WTC11 (cell line): ENCODE measurements around the gene NCKAP5L. TPM values are rescaled to one million over a fixed set of nuclear protein-coding genes. Genes with fewer than 3 reads are reported as not detected.

Experiments used
- ATAC-seq: fragments of 200-7000 bp; cut with Tn5 transposase; 2 replicates; pipeline ENCODE4 v1.10.0; 2021; ENCODE audit warnings: mild to moderate bottlenecking, moderate library complexity
- CTCF ChIA-PET: fragments of 300-600 bp; sonication (Branson Sonifier 250); formaldehyde crosslinking; loops from one replicate; lab custom pipeline; 2021; ENCODE audit warnings: antibody characterized with exemption; lab: Charles Lee
- POLR2A ChIA-PET: fragments of 350-600 bp; sonication (Branson Sonifier 250); formaldehyde crosslinking; loops from one replicate; lab custom pipeline; 2021; ENCODE audit warnings: antibody characterized with exemption; lab: Charles Lee
- DNase-seq: peaks from one replicate; pipeline ENCODE4 v3.0.0; 2021; ENCODE audit warnings: low spot score
- H3K27ac Mint-ChIP-seq: 2 replicates; pipeline ENCODE4 v1.8.0; 2021; ENCODE audit warnings: mixed read lengths
- H3K27me3 Mint-ChIP-seq: 2 replicates; pipeline ENCODE4 v1.8.0; 2021; ENCODE audit warnings: low read depth, mild to moderate bottlenecking, moderate library complexity, mixed read lengths
- H3K36me3 Mint-ChIP-seq: 2 replicates; pipeline ENCODE4 v1.8.0; 2021; ENCODE audit warnings: mixed read lengths
- H3K4me1 Mint-ChIP-seq: 2 replicates; pipeline ENCODE4 v1.8.0; 2022; ENCODE audit warnings: mixed read lengths
- H3K4me3 Mint-ChIP-seq: 2 replicates; pipeline ENCODE4 v1.8.0; 2021; ENCODE audit warnings: mild to moderate bottlenecking, moderate library complexity, mixed read lengths
- H3K9me3 Mint-ChIP-seq: 2 replicates; pipeline ENCODE4 v1.8.0; 2021; ENCODE audit warnings: mixed read lengths
- IRF2 ChIP-seq: sonication (generic); formaldehyde crosslinking; IDR thresholded peaks from 2 replicates; pipeline ENCODE4 v1.8.0; 2022; ENCODE audit warnings: low read depth, missing genetic modification reagents, borderline replicate concordance
- MYBL2 ChIP-seq: sonication (generic); formaldehyde crosslinking; IDR thresholded peaks from 2 replicates; pipeline ENCODE4 v1.8.1; 2023; ENCODE audit warnings: mild to moderate bottlenecking, moderate library complexity, missing genetic modification reagents
- NR3C1 ChIP-seq: sonication (generic); formaldehyde crosslinking; conservative IDR thresholded peaks from 2 replicates; pipeline ENCODE4 v1.8.1; 2023; ENCODE audit warnings: low read depth, mild to moderate bottlenecking, missing genetic modification reagents
- SMAD4 ChIP-seq: sonication (generic); formaldehyde crosslinking; IDR thresholded peaks from 2 replicates; pipeline ENCODE4 v1.8.0; 2022; ENCODE audit warnings: mild to moderate bottlenecking, missing genetic modification reagents
- TEAD4 ChIP-seq: sonication (generic); formaldehyde crosslinking; IDR thresholded peaks from 2 replicates; pipeline ENCODE4 v1.8.0; 2022; ENCODE audit warnings: mild to moderate bottlenecking, missing genetic modification reagents
- ZNF416 ChIP-seq: fragments of 250-450 bp; sonication (Bioruptor Pico); IDR thresholded peaks from 2 replicates; pipeline ENCODE4 v1.9.0; 2021; ENCODE audit warnings: mild to moderate bottlenecking, inconsistent platforms
- ZNF423 ChIP-seq: fragments of 250-450 bp; sonication (Bioruptor Pico); IDR thresholded peaks from 2 replicates; pipeline ENCODE4 v2.1.2; 2022; ENCODE audit warnings: mild to moderate bottlenecking, moderate library complexity
- ZNF671 ChIP-seq: fragments of 250-450 bp; sonication (Bioruptor Pico); IDR thresholded peaks from 2 replicates; pipeline ENCODE4 v1.8.0; 2021; ENCODE audit warnings: mild to moderate bottlenecking
- total RNA-seq: library from RNA; stranded (reverse); gene quantifications from 3 replicates; pipeline ENCODE4 v1.2.3, GENCODE V29; 2021
- TF ChIP-seq, protein P1 (sequence below): sonication (generic); formaldehyde crosslinking; IDR thresholded peaks from 2 replicates; pipeline ENCODE4 v1.8.1; 2023; ENCODE audit warnings: mild to moderate bottlenecking, missing genetic modification reagents, moderate library complexity
- TF ChIP-seq, protein P2 (sequence below): sonication (generic); formaldehyde crosslinking; IDR thresholded peaks from 2 replicates; pipeline ENCODE4 v1.8.0; 2023; ENCODE audit warnings: missing genetic modification reagents
- TF ChIP-seq, protein P3 (sequence below): fragments of 250-450 bp; sonication (Bioruptor Pico); IDR thresholded peaks from 2 replicates; pipeline ENCODE4 v1.9.0; 2021; ENCODE audit warnings: mild to moderate bottlenecking
- TF ChIP-seq, protein P4 (sequence below): fragments of 250-450 bp; sonication (Bioruptor Pico); IDR thresholded peaks from 2 replicates; pipeline ENCODE4 v1.9.0; 2021; ENCODE audit warnings: mild to moderate bottlenecking, borderline replicate concordance
- TF ChIP-seq, protein P5 (sequence below): sonication (generic); formaldehyde crosslinking; IDR thresholded peaks from 2 replicates; pipeline ENCODE4 v1.8.0; 2023; ENCODE audit warnings: mild to moderate bottlenecking, missing genetic modification reagents
- TF ChIP-seq, protein P6 (sequence below): sonication (generic); formaldehyde crosslinking; IDR thresholded peaks from 2 replicates; pipeline ENCODE4 v1.8.1; 2022; ENCODE audit warnings: low read depth, mild to moderate bottlenecking, moderate library complexity, missing genetic modification reagents, borderline replicate concordance

Gene NCKAP5L
- total RNA-seq, 1 experiment from 2014 or later = 27.8 TPM

DNA sequence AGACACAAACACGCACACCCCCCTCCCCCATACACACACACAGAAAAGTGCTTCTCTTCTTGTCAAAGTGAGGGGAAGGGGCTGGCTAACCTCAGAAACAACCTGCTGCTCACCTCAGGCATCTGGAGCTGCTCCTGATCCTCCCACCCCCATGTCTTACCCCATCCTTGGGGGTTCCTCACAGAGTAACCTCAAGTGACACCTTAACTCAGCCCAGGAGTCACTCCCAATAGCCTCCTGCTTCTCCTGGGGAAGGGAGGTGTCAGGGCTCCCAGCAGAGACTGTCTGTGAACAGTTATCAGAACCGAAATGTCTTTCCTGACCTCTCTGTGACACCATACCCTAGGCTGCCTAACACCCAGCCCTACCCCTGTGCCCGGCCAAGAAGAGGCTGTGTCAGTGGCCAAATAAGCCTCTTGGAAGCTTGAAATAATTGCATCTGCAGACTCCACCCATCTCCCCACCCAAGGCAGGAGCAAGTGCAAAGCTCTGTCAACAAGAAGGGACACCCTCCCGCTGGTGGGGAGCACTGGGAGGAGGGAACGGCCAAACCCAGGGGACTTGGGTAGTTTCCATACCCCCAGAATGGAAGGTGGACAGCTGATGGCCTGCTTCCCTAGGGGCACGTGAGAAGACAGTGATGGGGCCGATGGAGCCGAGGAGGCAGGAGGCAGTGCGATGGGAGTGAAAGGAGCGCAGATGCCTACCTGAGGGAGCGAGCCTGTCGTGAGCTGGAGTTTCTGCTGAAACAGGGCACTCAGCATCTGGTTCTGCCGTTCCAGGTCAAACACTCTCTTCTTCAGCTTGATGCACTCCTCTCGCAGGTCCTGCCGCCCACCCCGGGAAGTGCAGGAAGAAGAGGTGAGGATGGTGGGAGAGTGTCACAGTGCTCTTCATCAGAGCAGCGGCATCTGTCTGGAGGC, 26.8 kb downstream of the NCKAP5L start (continued):
- TF ChIP-seq, protein P1, sequence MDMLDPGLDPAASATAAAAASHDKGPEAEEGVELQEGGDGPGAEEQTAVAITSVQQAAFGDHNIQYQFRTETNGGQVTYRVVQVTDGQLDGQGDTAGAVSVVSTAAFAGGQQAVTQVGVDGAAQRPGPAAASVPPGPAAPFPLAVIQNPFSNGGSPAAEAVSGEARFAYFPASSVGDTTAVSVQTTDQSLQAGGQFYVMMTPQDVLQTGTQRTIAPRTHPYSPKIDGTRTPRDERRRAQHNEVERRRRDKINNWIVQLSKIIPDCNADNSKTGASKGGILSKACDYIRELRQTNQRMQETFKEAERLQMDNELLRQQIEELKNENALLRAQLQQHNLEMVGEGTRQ (CRISPR knock-in tag) = no peak
- TF ChIP-seq ZNF671 (CRISPR knock-in tag) (no peak), SMAD4 (no peak), TEAD4 (CRISPR knock-in tag) (no peak), ZNF416 (CRISPR knock-in tag) (no peak), IRF2 (CRISPR knock-in tag) (no peak), NR3C1 (CRISPR knock-in tag) (no peak)
- TF ChIP-seq, protein P2, sequence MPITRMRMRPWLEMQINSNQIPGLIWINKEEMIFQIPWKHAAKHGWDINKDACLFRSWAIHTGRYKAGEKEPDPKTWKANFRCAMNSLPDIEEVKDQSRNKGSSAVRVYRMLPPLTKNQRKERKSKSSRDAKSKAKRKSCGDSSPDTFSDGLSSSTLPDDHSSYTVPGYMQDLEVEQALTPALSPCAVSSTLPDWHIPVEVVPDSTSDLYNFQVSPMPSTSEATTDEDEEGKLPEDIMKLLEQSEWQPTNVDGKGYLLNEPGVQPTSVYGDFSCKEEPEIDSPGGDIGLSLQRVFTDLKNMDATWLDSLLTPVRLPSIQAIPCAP (CRISPR knock-in tag) = no peak
- TF ChIP-seq, protein P3, sequence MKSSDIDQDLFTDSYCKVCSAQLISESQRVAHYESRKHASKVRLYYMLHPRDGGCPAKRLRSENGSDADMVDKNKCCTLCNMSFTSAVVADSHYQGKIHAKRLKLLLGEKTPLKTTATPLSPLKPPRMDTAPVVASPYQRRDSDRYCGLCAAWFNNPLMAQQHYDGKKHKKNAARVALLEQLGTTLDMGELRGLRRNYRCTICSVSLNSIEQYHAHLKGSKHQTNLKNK = no peak
- TF ChIP-seq, protein P4, sequence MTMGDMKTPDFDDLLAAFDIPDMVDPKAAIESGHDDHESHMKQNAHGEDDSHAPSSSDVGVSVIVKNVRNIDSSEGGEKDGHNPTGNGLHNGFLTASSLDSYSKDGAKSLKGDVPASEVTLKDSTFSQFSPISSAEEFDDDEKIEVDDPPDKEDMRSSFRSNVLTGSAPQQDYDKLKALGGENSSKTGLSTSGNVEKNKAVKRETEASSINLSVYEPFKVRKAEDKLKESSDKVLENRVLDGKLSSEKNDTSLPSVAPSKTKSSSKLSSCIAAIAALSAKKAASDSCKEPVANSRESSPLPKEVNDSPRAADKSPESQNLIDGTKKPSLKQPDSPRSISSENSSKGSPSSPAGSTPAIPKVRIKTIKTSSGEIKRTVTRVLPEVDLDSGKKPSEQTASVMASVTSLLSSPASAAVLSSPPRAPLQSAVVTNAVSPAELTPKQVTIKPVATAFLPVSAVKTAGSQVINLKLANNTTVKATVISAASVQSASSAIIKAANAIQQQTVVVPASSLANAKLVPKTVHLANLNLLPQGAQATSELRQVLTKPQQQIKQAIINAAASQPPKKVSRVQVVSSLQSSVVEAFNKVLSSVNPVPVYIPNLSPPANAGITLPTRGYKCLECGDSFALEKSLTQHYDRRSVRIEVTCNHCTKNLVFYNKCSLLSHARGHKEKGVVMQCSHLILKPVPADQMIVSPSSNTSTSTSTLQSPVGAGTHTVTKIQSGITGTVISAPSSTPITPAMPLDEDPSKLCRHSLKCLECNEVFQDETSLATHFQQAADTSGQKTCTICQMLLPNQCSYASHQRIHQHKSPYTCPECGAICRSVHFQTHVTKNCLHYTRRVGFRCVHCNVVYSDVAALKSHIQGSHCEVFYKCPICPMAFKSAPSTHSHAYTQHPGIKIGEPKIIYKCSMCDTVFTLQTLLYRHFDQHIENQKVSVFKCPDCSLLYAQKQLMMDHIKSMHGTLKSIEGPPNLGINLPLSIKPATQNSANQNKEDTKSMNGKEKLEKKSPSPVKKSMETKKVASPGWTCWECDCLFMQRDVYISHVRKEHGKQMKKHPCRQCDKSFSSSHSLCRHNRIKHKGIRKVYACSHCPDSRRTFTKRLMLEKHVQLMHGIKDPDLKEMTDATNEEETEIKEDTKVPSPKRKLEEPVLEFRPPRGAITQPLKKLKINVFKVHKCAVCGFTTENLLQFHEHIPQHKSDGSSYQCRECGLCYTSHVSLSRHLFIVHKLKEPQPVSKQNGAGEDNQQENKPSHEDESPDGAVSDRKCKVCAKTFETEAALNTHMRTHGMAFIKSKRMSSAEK (CRISPR knock-in tag) = no peak

DNA sequence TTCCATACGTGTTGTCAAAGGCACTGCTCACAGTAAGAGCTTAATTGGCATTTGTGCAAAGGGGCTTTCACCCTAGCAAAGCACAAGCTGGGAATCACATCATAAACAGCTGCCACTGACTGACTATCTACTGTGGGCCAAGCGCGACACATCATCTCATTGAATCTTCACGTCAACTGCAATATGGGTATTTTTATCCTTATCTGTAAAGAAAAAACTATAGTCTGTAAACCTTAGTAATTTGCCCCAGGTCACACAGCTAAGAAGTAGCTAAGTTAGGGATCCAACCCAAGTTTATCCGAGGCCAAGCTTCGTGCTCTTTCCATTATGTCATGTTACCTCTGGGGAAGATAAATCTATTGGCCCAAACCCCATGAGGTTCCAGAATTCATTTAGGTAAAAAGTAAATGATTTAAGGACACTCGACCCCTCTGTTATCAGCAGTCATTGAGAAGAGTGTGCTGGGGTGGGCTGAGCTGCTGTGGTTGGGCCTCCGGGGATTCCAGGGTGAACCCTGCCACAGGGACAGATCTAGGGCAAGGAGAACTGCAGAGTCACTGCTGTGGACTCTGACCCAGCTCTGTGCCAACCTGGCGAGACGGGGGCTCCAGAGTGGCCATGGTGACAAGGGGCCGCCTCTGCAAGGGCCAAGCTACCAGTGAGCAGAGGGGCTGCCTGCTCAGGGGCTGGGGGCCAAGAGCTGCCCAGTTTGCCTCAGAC, 27.6 kb downstream of the NCKAP5L start:
- ChIA-PET POLR2A (no interaction called here), CTCF (interaction anchor here (1.2 to 2.5 kb wide), 5 partner anchors 10 to 167 kb away, joined by 3 to 10 read pairs (median 8); no protein-coding TSS in a partner anchor)
- DNase-seq = no peak
- no peak for ATAC-seq
- no peaks in the 10 kb centered on the region for H3K4me1 Mint-ChIP-seq
- H3K36me3 Mint-ChIP-seq = peaks cover 12% of the 10 kb centered on the region
- H3K27ac Mint-ChIP-seq = no peak overlapping the region; the same call in 1 of the 2 replicates
- H3K27me3 Mint-ChIP-seq = no peaks in the 10 kb centered on the region
- H3K9me3 Mint-ChIP-seq = no peaks in the 10 kb centered on the region
- TF ChIP-seq ZNF423 (CRISPR knock-in tag) = no peak
- TF ChIP-seq, protein P5, sequence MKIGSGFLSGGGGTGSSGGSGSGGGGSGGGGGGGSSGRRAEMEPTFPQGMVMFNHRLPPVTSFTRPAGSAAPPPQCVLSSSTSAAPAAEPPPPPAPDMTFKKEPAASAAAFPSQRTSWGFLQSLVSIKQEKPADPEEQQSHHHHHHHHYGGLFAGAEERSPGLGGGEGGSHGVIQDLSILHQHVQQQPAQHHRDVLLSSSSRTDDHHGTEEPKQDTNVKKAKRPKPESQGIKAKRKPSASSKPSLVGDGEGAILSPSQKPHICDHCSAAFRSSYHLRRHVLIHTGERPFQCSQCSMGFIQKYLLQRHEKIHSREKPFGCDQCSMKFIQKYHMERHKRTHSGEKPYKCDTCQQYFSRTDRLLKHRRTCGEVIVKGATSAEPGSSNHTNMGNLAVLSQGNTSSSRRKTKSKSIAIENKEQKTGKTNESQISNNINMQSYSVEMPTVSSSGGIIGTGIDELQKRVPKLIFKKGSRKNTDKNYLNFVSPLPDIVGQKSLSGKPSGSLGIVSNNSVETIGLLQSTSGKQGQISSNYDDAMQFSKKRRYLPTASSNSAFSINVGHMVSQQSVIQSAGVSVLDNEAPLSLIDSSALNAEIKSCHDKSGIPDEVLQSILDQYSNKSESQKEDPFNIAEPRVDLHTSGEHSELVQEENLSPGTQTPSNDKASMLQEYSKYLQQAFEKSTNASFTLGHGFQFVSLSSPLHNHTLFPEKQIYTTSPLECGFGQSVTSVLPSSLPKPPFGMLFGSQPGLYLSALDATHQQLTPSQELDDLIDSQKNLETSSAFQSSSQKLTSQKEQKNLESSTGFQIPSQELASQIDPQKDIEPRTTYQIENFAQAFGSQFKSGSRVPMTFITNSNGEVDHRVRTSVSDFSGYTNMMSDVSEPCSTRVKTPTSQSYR (CRISPR knock-in tag) = no peak
- TF ChIP-seq, protein P6, sequence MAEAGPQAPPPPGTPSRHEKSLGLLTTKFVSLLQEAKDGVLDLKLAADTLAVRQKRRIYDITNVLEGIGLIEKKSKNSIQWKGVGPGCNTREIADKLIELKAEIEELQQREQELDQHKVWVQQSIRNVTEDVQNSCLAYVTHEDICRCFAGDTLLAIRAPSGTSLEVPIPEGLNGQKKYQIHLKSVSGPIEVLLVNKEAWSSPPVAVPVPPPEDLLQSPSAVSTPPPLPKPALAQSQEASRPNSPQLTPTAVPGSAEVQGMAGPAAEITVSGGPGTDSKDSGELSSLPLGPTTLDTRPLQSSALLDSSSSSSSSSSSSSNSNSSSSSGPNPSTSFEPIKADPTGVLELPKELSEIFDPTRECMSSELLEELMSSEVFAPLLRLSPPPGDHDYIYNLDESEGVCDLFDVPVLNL (CRISPR knock-in tag) = no peak
- TF ChIP-seq MYBL2 (CRISPR knock-in tag) = no peak
- TF ChIP-seq, all 79 proteins: peak for 0
- no peak overlapping the region for H3K4me3 Mint-ChIP-seq
